HG02981 (cell line): Measurements from ENCODE around the gene TMEM59L.
"Not testable (repeated sequence)": the region's sequence is repeated elsewhere in the genome, so short reads cannot be mapped to it uniquely, and the experiment has no call there.

Experiments
- ATAC-seq: cut with Tn5 transposase; IDR thresholded peaks from one replicate; pipeline ENCODE4 v1.9.1; 2021; ENCODE audit warnings: mild to moderate bottlenecking, moderate library complexity; ENCODE audit not compliant: unreplicated experiment

The TMEM59L gene

GRCh38 chr19:18612772-18613588, at the start of gene TMEM59L:
Gene TMEM59L (plus strand): TSS chr19:18612870. CDS start chr19:18612959, 89 bp downstream.
- ATAC-seq = no peak

- no peak for ATAC-seq
Observed at GRCh38 chr19:18566953-18567352, 45.7 kb upstream of the TMEM59L start.

GRCh38 chr19:18568367-18568766, 44.3 kb upstream of the TMEM59L start:
- ATAC-seq = no peak

- ATAC-seq = peak; percentile 92
Observed at GRCh38 chr19:18571564-18572344, 40.9 kb upstream of the TMEM59L start, which contains the start of gene UBA52. Gene UBA52 (plus strand): TSS chr19:18571857. CDS start chr19:18573301, 1,444 bp downstream.

GRCh38 chr19:18574691-18575291, 37.9 kb upstream of the TMEM59L start:
- no peak for ATAC-seq

- ATAC-seq = no peak
Observed at GRCh38 chr19:18576383-18576782, 36.3 kb upstream of the TMEM59L start.

GRCh38 chr19:18577365-18577914, 35.2 kb upstream of the TMEM59L start:
- ATAC-seq = no peak

- ATAC-seq = no peak
Observed at GRCh38 chr19:18580311-18580710, 32.4 kb upstream of the TMEM59L start.

GRCh38 chr19:18586306-18586705, 26.4 kb upstream of the TMEM59L start:
- ATAC-seq = no peak

- ATAC-seq = no peak
Observed at GRCh38 chr19:18587561-18587960, 25.1 kb upstream of the TMEM59L start.

- ATAC-seq = no peak
Observed at GRCh38 chr19:18587962-18588610, 24.6 kb upstream of the TMEM59L start.

- ATAC-seq = peak; percentile 73
Observed at GRCh38 chr19:18588611-18589379, 23.9 kb upstream of the TMEM59L start, which contains the start of gene REX1BD. Gene REX1BD (plus strand): TSS chr19:18588798. CDS start chr19:18588802, 4 bp downstream.

- ATAC-seq = peak; percentile 33
Observed at GRCh38 chr19:18589380-18590272, 23.0 kb upstream of the TMEM59L start.

- ATAC-seq = no peak
Observed at GRCh38 chr19:18590273-18591272, 22.1 kb upstream of the TMEM59L start.

- no peak for ATAC-seq
Observed at GRCh38 chr19:18591735-18592385, 20.8 kb upstream of the TMEM59L start.

GRCh38 chr19:18592732-18593131, 19.9 kb upstream of the TMEM59L start:
- not testable (repeated sequence) for ATAC-seq
